HG03066 (cell line): Measurements from ENCODE around the gene PDGFC.

Experiments used
- ATAC-seq: cut with Tn5 transposase; IDR thresholded peaks from one replicate; pipeline ENCODE4 v1.9.1; 2021; ENCODE audit warnings: low read depth; ENCODE audit not compliant: unreplicated experiment

The PDGFC gene

DNA sequence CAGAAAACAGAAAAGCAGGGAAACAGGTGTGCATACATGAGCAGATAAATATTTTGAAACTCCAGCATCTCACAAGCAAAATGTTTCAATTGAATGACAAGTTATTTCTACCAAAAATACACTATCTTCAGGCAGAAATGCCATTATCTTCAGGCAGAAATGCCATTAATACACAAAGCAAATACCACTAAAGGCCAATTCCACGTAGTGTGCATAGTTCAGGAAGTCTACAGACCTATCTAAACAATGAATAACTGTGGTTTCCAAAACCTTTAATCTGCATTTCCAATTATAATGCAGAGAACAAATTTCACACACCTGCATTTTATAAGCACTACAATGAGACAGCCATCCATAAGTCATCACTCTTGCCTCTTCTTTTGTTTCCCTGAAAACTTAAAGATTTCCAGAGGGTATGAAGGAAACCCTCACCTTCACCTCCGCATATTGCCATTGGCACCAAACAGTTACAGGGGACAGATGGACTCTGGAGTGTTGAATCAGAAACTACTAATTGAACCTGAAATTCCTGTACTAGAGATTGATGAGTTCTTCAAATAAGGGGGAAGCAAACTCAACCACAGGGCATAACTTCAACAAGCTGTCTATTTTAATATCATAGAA lies 179.0 kb downstream of the PDGFC start:
- no peak for ATAC-seq

GRCh38 chr4:156790866-156791265 lies 180.7 kb downstream of the PDGFC start:
- no peak for ATAC-seq

DNA sequence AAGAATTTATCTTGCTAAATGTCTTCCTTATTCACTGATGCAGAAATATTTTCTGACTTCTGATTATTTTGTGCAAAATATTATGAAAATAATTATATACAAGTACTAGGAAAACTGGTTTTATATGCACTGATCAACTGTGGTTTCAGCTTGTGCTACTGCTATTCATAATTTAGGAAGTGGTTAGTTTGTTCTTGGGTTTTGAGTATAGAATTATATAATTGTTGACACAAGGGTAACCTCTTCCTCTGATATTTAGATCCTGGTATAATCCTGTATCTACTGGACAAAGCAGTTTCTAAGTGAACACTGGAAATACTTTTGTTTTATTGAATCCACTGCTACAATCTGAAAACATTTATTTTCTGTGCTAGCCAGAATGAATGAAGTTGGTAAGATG lies 182.8 kb downstream of the PDGFC start:
- ATAC-seq, result no peak

- ATAC-seq, result no peak
Observed at GRCh38 chr4:156786713-156787112, 184.9 kb downstream of the PDGFC start.

GRCh38 chr4:156784970-156785369 lies 186.6 kb downstream of the PDGFC start:
- no peak for ATAC-seq

DNA sequence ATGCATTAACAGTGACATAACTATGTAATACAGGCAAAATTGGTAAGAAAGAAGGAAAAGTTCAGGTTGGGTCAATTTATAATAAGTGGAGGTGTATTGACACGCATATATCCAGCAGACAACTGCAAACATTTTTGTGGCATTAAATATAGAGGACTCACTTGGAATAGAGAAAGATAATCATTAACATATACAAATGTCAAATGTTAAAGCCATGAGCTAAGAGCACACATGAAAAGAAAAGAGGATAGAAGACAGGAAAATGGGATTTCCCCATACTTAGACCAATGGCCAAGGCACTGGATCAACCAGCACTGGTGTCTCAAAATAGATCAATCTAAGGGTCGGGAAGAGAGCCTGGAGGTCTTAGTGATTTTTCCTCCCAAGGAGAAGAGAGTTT lies 187.6 kb downstream of the PDGFC start:
- no peak for ATAC-seq

DNA sequence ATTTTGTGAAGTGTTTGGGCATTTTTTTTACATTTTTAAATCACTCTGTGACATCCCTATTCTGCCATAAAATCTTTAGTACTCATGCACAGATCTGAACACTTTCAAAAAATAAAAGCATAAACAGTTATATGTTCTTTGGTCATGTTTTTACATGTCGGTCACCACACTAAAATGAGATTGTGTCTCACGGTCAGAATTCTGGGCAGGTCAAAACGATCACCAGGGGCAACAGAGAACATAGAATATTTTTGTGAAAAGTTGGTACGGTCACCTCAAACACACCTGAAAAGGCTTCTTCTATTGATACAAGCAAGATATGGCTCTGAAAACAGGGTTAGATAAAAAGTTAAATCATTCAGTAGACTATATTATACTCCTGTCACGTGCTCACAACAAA lies 189.1 kb downstream of the PDGFC start:
- no peak for ATAC-seq

- ATAC-seq, result no peak
Observed at GRCh38 chr4:156781852-156782251, 189.7 kb downstream of the PDGFC start.

DNA sequence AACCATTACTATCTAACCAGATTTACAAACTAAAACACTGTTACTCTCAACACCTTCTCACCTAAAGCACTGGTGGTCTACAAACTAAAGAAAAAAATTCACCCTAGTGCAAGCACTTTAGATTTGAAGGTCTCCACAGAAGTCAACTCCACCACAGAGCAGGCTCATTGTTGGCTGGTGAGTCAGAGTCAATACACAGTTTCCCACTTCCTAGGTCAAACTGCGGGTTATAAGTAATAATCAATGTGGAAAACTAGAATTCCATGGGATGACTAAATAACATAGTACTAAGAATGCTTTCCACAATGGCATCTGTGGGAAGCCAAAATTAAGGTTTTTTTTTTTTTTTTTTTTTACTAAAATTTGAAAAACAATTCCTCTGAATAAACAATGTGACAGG lies 191.8 kb downstream of the PDGFC start:
- ATAC-seq, result no peak

DNA sequence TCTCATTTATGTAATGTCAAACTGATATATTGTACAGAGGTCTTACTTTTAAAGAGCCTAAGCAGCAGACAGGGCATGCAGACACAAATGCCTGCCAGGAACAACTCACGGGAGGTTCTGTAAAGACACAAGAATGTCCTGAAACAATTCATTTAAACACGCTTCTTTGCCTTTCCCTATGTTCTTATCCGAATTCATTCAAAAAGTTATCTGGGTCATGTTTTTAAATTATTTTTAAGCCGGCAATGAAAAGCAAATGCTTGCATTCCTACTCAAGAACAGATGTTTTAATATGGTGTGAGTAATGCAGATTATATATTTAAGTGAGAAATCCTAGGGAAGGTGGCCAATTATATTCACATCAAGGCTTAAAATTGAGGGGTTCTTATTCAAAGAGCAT lies 192.6 kb downstream of the PDGFC start:
- ATAC-seq, result no peak

DNA sequence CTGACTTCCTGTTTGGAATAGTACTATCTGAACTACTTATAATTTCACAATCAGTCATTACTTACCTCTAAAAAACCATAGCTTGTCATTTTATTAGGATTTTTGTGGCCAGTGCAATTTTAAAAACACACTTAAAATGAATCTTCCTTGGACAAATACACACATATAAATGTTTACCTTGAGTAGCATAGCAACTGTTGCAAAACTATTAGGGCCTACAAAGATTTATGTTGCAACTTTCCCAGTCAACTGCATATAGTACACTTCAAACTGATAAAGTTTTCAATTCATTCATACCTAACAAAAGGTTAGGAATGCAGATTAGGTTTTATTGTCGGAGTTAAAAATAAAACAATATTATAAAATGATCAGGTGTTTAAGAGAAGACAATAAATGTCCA lies 193.0 kb downstream of the PDGFC start:
- ATAC-seq, result no peak

GRCh38 chr4:156778093-156778492 lies 193.5 kb downstream of the PDGFC start:
- ATAC-seq, result no peak

- no peak for ATAC-seq
Observed at GRCh38 chr4:156775813-156776212, 195.8 kb downstream of the PDGFC start.

DNA sequence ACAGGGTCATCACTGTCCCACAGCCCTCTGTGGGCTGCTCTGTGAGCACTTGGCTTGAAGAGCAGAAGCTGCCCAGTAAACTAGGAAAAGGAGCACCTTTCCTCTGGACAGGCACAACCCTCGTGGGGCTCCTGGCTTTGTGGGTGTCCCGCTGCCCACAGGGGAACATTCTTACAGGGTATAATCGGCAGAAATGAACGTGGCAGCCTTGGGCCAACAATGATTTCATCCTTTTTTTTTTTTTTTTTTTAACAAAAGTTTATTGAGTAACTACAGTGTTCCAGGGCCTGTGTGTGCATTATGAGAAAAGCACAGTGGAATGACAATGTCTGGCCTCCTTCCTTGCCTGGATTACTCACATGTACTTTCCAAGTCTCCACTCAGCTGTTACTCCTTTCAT lies 197.2 kb downstream of the PDGFC start:
- no peak for ATAC-seq

GRCh38 chr4:156773648-156774357 lies 197.8 kb downstream of the PDGFC start:
- ATAC-seq, result no peak

- no peak for ATAC-seq
Observed at GRCh38 chr4:156771171-156771837, 200.3 kb downstream of the PDGFC start.

DNA sequence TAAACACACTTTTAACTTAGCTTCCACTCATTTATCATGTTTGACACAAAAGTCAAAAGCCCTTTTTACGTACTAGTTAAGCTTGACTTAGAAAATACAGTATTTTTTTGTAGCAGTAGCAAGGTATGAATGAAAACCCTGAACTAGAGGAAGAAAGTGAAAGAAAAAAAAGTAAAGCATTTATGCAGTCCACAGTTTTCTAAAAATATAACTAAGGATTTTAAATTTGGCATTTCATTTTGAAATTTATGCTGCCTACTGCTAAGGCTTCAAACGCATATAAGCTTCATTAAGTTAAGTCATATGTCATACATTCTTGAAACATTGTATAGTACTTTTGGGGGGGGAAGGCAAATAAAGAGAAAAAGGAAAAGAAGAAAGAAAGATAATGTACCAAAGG lies 201.5 kb downstream of the PDGFC start:
- no peak for ATAC-seq

GRCh38 chr4:156767911-156768415 lies 203.6 kb downstream of the PDGFC start:
- no peak for ATAC-seq

DNA sequence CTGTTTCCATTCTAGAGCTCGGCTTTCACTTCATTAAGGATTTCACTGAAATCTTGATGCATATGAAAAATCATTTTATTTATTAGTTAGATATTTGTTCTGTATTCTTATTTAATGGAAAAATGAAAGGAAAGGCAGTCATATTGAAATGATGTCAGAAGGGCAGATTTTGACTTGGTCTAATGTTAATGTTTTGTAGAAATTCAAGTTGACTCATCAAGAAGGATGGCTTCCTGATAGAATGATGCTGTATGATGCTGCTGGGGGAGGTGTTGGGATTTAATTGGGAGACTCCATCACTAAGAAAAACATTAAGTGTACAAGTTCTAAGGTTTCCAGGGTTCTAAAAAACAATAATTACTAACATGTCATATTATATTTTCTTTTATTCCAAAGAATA lies 204.8 kb downstream of the PDGFC start:
- ATAC-seq, result no peak

- ATAC-seq, result no peak
Observed at GRCh38 chr4:156765277-156765676, 206.3 kb downstream of the PDGFC start.

DNA sequence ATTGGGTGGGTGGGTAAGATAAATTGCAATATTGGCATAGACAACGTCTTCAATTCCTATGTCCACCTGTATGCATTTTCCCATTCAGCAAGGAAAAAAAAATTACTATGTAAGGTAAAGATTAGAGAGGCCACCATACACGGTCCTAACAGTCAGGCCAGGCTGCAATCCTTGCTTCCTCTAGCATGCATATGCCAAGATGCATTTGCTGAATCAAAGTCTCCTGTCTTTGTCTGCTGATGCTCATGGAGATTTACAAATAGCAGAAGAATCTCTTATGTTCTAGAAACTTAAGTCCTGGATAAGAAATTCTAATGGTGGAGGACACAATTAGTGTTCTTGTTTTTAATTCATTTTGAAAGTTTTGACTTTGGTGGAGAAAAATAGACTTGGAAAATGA lies 206.8 kb downstream of the PDGFC start:
- ATAC-seq, result no peak

- ATAC-seq, result no peak
Observed at GRCh38 chr4:156764145-156764544, 207.5 kb downstream of the PDGFC start.
